Keratinocyte (primary cell): Measurements from ENCODE around the gene METTL8.

Experiments
- EZH2 ChIP-seq: IDR thresholded peaks from one replicate; pipeline ENCODE4 v1.6.1; 2012; ENCODE audit warnings: inconsistent platforms, mild to moderate bottlenecking, low read length, moderate library complexity
- TF ChIP-seq, protein P1 (sequence below), 3 experiments: IDR thresholded peaks in 1 of 3; conservative IDR thresholded peaks in 1 of 3; optimal IDR thresholded peaks in 1 of 3; 2 replicates in 2 of 3; 3 replicates in 1 of 3; pipeline versions ENCODE3 to v1.5.1; 2011; ENCODE audit warnings: low read length in 3 of 3, mild to moderate bottlenecking in 3 of 3, moderate library complexity in 2 of 3, control low read depth in 1 of 3, inconsistent platforms in 1 of 3; ENCODE audit not compliant: insufficient read depth in 2 of 3; ENCODE audit errors: extremely low read depth in 1 of 3

DNA sequence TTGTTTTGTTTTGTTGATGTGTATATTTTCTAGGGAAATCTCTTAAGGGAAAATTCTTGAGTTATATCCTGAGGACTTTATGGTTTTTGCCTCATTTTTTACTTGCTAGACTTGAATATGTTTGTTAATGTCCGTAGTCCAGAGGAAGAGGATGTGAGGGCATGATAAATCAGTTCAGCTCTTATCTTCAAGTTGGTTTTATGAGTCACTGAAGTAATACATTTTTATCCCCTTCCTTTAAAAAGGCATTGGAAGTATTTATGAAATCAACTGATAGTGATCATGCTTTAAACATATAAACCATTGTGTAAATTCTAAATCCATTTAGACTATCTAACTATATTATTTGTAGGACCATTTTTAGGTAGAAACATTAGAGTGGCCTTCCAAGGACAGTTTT, 44.6 kb upstream of the METTL8 start:
- TF ChIP-seq, protein P1, sequence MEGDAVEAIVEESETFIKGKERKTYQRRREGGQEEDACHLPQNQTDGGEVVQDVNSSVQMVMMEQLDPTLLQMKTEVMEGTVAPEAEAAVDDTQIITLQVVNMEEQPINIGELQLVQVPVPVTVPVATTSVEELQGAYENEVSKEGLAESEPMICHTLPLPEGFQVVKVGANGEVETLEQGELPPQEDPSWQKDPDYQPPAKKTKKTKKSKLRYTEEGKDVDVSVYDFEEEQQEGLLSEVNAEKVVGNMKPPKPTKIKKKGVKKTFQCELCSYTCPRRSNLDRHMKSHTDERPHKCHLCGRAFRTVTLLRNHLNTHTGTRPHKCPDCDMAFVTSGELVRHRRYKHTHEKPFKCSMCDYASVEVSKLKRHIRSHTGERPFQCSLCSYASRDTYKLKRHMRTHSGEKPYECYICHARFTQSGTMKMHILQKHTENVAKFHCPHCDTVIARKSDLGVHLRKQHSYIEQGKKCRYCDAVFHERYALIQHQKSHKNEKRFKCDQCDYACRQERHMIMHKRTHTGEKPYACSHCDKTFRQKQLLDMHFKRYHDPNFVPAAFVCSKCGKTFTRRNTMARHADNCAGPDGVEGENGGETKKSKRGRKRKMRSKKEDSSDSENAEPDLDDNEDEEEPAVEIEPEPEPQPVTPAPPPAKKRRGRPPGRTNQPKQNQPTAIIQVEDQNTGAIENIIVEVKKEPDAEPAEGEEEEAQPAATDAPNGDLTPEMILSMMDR (optimal IDR thresholded peaks at IDR 0.05 in 1 of 3, IDR thresholded peaks at IDR 0.05 in 1 of 3, conservative IDR thresholded peaks at IDR 0.05 in 1 of 3; ENCODE audit: extremely low read depth in 1 of 3, insufficient read depth in 2 of 3, low read length in 3 of 3) = no peak
- no peak for TF ChIP-seq EZH2
